ENCODE data around the gene RASSF7. TPM values are rescaled to one million over a fixed set of nuclear protein-coding genes. Genes with fewer than 3 reads are reported as not detected.

RASSF7 gene
- total RNA-seq, 1 experiment from 2014 or later, result 32.5 TPM

DNA sequence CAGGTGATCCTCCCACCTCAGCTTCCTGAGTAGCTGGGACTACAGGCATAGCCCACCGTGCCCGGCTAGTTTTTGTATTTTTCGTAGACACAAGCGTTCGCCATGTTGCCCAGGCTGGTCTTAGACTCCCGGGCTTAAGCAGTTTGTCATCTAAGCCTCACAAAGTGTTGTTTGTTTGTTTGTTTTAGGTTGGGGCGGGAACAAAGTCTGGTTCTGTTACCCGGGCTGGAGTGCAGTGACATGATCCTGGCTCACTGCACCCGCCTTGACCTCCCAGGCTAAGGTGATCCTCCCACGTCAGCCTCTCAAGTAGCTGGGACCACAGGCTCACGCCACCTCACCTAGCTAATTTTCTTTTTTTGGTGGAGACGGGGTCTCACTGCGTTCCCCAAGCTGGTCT is 42.4 kb downstream of the RASSF7 start:
- H3K4me3 Mint-ChIP-seq, result no peak overlapping the region
- H3K4me1 Mint-ChIP-seq, result no peaks in the 10 kb centered on the region
- no peaks in the 10 kb centered on the region for H3K9me3 Mint-ChIP-seq
- no peak overlapping the region for H3K27ac Mint-ChIP-seq
- DNase-seq (ENCODE audit: low spot score) (no peak), ATAC-seq (no peak)
- H3K36me3 Mint-ChIP-seq, result peaks cover 52% of the 10 kb centered on the region
- no peaks in the 10 kb centered on the region for H3K27me3 Mint-ChIP-seq (ENCODE audit: low read depth)
- TF ChIP-seq TEAD1 (CRISPR knock-in tag; IDR thresholded peaks at IDR 0.05) (no peak), AFF4 (CRISPR knock-in tag; IDR thresholded peaks at IDR 0.05; ENCODE audit: borderline replicate concordance) (no peak), NR1H2 (CRISPR knock-in tag; IDR thresholded peaks at IDR 0.05) (no peak), SOX15 (CRISPR knock-in tag; IDR thresholded peaks at IDR 0.05) (no peak), AR (CRISPR knock-in tag; IDR thresholded peaks at IDR 0.05) (no peak), MLX (CRISPR knock-in tag; IDR thresholded peaks at IDR 0.05) (no peak), ZNF396 (CRISPR knock-in tag; IDR thresholded peaks at IDR 0.05; ENCODE audit: borderline replicate concordance) (no peak), E2F4 (CRISPR knock-in tag; IDR thresholded peaks at IDR 0.05; ENCODE audit: borderline replicate concordance, low read depth) (no peak), PRDM15 (CRISPR knock-in tag; IDR thresholded peaks at IDR 0.05) (no peak), IRF2 (CRISPR knock-in tag; IDR thresholded peaks at IDR 0.05; ENCODE audit: borderline replicate concordance, low read depth) (no peak)
- TF ChIP-seq, protein P1, sequence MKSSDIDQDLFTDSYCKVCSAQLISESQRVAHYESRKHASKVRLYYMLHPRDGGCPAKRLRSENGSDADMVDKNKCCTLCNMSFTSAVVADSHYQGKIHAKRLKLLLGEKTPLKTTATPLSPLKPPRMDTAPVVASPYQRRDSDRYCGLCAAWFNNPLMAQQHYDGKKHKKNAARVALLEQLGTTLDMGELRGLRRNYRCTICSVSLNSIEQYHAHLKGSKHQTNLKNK (CRISPR knock-in tag; IDR thresholded peaks at IDR 0.05), result no peak
- TF ChIP-seq, protein P2, sequence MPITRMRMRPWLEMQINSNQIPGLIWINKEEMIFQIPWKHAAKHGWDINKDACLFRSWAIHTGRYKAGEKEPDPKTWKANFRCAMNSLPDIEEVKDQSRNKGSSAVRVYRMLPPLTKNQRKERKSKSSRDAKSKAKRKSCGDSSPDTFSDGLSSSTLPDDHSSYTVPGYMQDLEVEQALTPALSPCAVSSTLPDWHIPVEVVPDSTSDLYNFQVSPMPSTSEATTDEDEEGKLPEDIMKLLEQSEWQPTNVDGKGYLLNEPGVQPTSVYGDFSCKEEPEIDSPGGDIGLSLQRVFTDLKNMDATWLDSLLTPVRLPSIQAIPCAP (CRISPR knock-in tag; IDR thresholded peaks at IDR 0.05), result no peak
- TF ChIP-seq, protein P3, sequence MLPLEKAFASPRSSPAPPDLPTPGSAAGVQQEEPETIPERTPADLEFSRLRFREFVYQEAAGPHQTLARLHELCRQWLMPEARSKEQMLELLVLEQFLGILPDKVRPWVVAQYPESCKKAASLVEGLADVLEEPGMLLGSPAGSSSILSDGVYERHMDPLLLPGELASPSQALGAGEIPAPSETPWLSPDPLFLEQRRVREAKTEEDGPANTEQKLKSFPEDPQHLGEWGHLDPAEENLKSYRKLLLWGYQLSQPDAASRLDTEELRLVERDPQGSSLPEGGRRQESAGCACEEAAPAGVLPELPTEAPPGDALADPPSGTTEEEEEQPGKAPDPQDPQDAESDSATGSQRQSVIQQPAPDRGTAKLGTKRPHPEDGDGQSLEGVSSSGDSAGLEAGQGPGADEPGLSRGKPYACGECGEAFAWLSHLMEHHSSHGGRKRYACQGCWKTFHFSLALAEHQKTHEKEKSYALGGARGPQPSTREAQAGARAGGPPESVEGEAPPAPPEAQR (CRISPR knock-in tag; IDR thresholded peaks at IDR 0.05), result no peak
- TF ChIP-seq, protein P4, sequence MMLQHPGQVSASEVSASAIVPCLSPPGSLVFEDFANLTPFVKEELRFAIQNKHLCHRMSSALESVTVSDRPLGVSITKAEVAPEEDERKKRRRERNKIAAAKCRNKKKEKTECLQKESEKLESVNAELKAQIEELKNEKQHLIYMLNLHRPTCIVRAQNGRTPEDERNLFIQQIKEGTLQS (CRISPR knock-in tag; conservative IDR thresholded peaks at IDR 0.05), result no peak
- ChIA-PET CTCF (no interaction called here), POLR2A (interaction anchor here (0.7 kb wide), 1 partner anchor 118 kb away, joined by 9 read pairs; no protein-coding TSS in a partner anchor)
